HG02678 (cell line): ENCODE data around the gene ZNF470.

Source experiments
- ATAC-seq: cut with Tn5 transposase; IDR thresholded peaks from one replicate; pipeline ENCODE4 v1.9.1; 2021; ENCODE audit warnings: mild to moderate bottlenecking, moderate library complexity; ENCODE audit not compliant: unreplicated experiment

The ZNF470 gene

DNA sequence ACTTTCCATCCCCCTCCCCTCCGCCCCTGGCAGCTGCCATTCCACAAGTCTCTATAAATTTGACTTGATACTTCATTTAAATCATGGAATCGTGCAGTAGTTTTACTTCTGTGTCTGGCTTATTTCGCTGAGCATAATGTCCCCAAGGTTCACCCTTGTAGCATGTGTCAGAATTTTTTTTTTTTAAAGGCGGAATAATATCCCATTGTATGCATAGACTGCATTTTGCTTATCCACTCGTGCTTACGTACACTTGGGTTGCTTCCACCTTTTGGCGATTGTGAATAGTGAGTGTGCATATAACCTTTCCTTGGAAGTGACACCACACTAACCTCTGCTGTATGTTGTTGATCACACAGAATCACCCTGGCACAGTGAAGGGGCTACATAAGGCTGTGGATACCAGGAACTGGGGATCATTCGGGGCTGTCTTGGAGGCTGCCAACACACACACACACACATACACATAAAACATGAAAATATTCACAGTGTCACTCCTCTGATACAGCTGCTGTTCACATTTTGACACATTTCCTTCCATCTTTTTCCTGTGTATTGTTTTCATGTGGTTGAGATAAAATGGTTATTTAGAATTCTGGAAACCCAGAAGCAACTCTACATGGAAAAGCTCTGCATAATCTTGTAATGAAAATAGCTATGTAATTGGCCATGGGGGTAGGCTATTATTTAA, 41.2 kb downstream of the ZNF470 start:
- no peak for ATAC-seq

DNA sequence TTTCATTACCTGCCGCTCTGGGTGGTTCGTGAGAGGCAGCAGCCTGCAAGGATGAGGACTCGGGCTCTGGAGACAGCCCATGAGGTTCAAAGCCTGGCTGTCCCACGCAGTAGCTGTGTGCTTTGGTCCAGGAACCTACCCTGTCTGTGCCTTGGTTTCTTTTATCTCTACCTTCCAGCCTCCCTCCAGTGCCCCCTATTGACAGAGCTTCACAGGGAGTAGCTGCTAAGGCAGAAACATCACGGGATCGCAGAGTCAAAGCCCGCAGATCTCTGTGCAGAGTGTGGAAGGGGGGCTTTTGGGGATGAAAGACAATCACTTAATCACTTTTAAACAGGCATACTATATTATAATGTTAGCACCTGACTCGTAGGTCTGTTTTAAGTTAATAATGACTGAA, 44.0 kb downstream of the ZNF470 start:
- no peak for ATAC-seq

DNA sequence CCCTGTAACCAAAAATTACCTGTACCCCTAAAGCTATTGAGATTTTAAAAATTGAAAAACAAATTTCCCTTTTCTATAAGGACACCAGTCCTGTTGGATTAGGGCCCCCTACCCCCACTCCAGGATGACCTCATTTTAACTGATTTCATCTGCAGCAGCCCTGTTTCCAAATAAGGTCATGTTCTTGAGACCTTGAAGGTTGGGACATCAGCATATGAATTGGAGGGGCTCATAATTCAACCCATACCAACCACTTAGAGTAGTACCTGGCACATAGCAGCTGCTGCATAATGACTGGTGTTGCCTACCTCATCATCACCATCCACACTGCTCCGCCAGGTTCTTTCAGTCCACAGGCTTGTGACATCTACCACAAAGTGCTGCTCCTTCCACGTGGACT, 45.5 kb downstream of the ZNF470 start:
- ATAC-seq, result no peak

DNA sequence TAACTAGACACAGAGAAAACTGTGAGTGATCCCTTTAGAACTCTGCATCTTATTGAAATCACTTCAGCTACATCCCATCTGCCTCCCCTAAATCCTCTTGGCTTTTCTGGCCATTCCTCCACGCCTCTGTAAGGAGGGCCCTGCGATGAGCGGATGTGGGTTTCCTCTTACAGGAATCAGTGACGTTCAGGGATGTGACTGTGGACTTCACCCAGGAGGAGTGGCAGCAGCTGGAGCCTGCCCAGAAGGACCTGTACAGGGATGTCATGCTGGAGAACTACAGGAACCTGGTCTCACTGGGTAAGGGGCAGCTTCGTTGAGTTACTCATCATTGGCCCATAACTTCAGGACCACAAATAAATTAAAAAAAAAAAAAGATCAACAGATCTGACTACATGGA, 46.4 kb downstream of the ZNF470 start:
- no peak for ATAC-seq

DNA sequence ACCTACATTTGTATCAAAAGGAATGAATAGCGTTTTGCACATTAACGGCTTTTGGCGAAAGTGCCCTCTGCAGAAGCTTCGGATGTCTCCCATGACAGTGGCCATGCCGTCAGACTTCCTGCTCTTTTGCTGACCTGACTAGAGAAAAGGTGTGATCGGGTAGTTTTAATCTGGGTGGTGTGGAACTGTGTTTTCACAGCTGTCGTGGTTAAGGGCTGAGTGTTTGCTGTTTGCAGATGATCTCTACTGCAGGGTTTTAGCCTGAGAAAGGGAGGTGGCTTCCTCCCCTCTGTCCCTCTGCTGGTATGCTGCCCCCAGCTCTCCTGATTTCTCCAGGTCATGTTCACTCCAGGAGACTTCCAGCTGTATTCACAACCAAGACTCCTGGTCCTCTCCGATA, 50.3 kb downstream of the ZNF470 start:
- no peak for ATAC-seq

DNA sequence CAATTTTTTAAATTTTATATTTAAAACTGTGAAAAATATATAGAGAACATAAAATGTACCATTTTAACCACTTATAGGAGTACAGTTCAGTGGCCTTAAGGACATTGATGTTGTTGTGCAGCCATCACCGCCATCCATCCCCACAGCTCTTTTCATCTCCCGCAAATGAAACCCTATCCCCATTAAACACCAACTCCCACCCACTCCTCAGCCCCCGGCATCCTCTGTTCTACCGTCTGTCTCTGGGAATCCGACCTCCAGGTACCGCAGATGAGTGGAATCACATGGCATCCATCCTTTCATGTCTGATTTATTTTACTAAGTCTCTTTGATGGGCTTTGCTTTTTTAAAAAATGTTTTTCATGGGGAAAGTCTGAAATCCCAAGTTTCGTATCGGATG, 51.9 kb downstream of the ZNF470 start:
- no peak for ATAC-seq

DNA sequence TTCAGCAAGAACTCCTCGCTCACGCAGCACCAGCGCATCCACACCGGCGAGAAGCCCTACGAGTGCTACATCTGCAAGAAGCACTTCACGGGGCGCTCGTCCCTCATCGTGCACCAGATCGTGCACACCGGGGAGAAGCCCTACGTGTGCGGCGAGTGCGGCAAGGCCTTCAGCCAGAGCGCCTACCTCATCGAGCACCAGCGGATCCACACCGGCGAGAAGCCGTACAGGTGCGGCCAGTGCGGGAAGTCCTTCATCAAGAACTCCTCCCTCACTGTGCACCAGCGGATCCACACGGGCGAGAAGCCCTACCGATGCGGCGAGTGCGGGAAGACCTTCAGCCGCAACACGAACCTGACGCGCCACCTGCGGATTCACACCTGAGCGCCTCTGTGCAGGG, 55.1 kb downstream of the ZNF470 start:
- ATAC-seq, result no peak

DNA sequence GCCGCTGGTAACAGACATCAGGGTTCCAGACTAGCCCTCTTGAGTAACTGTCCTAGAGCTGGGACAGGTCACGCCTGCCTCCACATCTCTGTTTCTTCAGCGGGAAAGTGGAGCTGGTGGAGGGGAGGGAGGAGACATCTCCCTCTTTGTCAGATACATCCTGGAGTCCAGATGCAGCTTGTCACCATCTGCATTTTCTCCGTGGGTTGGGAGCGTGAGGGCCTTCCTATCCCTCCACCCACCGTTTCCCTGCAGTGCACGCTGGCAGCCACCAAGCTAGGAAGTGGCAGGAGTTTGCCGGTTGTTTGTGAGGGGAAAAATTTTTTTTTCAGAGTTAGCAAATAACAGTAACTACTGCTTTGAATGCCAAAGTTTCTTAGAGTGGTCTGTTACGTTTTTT, 55.7 kb downstream of the ZNF470 start:
- no peak for ATAC-seq

DNA sequence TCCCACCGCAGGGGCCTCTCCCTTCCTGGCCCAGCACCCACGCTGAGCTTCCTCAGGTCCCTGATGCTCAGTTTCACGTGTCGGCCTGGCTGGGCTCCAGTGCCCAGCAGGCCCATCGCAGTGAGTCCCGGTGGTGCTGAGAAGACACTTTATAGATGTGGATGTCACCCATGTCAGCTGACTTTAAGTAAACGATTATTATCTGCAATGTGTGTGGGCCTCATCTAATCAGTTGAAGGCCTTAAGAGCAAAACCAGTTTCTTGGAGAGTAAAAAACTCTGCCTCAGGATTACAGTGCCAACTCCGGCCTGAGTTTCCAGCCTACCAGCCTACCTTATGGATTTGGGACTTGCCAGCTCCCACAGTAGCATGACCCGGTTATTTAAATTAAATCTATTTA, 58.4 kb downstream of the ZNF470 start:
- no peak for ATAC-seq

DNA sequence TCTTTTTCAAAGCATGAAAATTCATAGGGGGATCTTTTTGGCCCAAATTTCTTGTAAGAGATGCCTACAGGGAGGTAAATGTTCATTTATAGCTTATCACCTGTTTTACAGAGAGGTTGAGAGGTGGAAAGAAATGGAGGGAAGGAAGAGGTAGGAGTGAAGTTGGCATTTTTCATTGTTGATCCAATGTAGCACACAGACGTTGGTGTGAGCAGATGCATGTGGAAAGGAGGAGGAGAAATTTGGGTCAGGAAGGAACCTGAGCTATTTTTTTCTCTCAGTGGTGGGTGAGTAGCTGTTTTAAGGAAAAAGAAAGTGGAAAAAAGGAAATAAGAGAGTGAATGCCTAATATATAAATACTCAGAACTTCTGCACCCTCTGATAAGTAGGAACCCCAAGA, 65.8 kb downstream of the ZNF470 start:
- ATAC-seq, result no peak

DNA sequence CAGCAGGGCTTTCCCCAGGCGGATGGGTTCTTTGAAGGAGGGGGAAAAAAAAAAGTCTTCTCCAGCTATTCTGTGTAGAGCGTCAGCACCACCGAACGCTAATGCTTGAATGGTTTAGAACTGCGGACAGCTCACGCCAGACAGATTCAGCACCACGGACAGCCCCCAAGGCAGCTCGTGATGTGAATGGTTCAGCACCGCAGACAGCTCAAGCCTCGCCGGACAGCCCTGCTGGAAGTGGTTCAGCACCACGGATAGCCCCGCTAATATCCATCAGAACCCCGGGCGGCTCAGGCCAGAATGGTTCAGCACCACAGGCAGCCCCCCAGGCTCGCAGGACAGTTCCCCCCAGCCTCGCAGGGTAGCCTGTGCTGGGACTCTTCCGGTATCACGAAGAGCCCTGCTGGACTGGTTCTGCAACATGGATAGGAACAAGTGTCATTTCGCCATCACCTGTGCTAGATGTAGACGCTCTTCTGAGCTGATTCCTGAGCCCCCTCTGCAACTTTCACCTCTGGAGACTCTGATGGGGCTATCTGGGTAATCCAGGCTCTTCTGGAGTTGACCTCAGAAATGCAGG, 70.8 kb downstream of the ZNF470 start:
- no peak for ATAC-seq
